HepG2 (cell line): ENCODE data around the gene ADAM20.

Experiments used
- BRCA1 ChIP-seq: sonication (generic); formaldehyde crosslinking; IDR thresholded peaks from 2 replicates; pipeline ENCODE4 v1.4.0; 2020; ENCODE audit warnings: missing genetic modification reagents
- EP300 ChIP-seq, 3 experiments: sonication (generic) in 1 of 3; formaldehyde crosslinking in 1 of 3; IDR thresholded peaks; 2 replicates each; pipeline versions ENCODE4 v1.5.1 to v1.6.1; 2011 to 2020; ENCODE audit warnings: low read depth in 2 of 3, low read length in 2 of 3, borderline replicate concordance in 1 of 3, improper control_type of control experiment in 1 of 3, mild to moderate bottlenecking in 1 of 3, missing genetic modification reagents in 1 of 3, moderate library complexity in 1 of 3
- ETV6 ChIP-seq: sonication (generic); formaldehyde crosslinking; conservative IDR thresholded peaks from 2 replicates; pipeline ENCODE4 v1.4.0; 2020; ENCODE audit warnings: missing genetic modification reagents
- FOXK1 ChIP-seq: sonication (generic); formaldehyde crosslinking; IDR thresholded peaks from 2 replicates; pipeline ENCODE4 v1.4.0; 2020; ENCODE audit warnings: low read depth, missing genetic modification reagents, borderline replicate concordance
- GABPA ChIP-seq, 2 experiments: IDR thresholded peaks; 2 replicates each; pipeline ENCODE4 v1.6.1; 2011 to 2016; ENCODE audit warnings: low read depth in 2 of 2, low read length in 1 of 2, missing biosample characterization in 1 of 2, missing genetic modification characterization in 1 of 2
- RAD21 ChIP-seq: fragments of 450-650 bp; formaldehyde crosslinking; IDR thresholded peaks from 2 replicates; pipeline ENCODE4 v1.5.0; 2020; ENCODE audit warnings: mild to moderate bottlenecking
- YEATS4 ChIP-seq: sonication (generic); formaldehyde crosslinking; IDR thresholded peaks from 2 replicates; pipeline ENCODE4 v1.4.0; 2020; ENCODE audit warnings: missing genetic modification reagents, borderline replicate concordance
- ZNF17 ChIP-seq: sonication (generic); formaldehyde crosslinking; IDR thresholded peaks from 2 replicates; pipeline ENCODE4 v1.5.0; 2020; ENCODE audit warnings: mild to moderate bottlenecking, missing genetic modification reagents
- ZNF431 ChIP-seq: sonication (generic); formaldehyde crosslinking; IDR thresholded peaks from 2 replicates; pipeline ENCODE4 v1.9.0; 2022; ENCODE audit warnings: missing genetic modification reagents, low read depth, mild to moderate bottlenecking, borderline replicate concordance
- TF ChIP-seq, protein P1 (sequence below): sonication (generic); formaldehyde crosslinking; IDR thresholded peaks from 2 replicates; pipeline ENCODE4 v1.4.0; 2020; ENCODE audit warnings: missing genetic modification reagents
- TF ChIP-seq, protein P2 (sequence below): IDR thresholded peaks from 2 replicates; pipeline ENCODE4 v1.6.1; 2012; ENCODE audit warnings: inconsistent platforms
- TF ChIP-seq, protein P3 (sequence below): sonication (generic); formaldehyde crosslinking; IDR thresholded peaks from 2 replicates; pipeline ENCODE4 v1.5.0; 2020; ENCODE audit warnings: mild to moderate bottlenecking, missing genetic modification reagents
- TF ChIP-seq, protein P4 (sequence below): sonication (generic); formaldehyde crosslinking; IDR thresholded peaks from 2 replicates; pipeline ENCODE4 v1.5.0; 2020; ENCODE audit warnings: mild to moderate bottlenecking, missing genetic modification reagents, moderate library complexity

DNA sequence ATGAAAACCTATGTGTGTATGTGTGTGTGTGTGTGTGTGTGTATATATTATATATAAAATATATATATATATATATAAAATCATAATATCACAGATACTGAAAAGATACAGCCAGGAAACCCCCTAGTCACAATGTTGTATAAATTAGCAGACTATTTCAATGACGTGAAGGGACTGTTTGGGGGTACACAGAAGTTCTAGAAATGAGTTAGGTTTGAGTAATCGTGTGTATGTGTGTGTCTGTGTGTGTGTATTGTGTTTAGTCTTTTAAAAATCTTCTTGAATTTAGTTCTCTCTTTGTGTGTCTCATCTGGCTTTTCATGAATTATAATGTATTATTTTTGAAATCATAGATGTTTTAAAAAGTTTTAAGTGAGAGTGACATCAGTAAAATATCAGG lies 61.0 kb downstream of the ADAM20 start:
- no peak for TF ChIP-seq EP300 (IDR thresholded peaks at IDR 0.05; ENCODE audit: low read depth in 2 of 2, low read length in 2 of 2)
- no peak for TF ChIP-seq EP300 (CRISPR knock-in tag; IDR thresholded peaks at IDR 0.05; ENCODE audit: borderline replicate concordance)
- TF ChIP-seq, protein P1, sequence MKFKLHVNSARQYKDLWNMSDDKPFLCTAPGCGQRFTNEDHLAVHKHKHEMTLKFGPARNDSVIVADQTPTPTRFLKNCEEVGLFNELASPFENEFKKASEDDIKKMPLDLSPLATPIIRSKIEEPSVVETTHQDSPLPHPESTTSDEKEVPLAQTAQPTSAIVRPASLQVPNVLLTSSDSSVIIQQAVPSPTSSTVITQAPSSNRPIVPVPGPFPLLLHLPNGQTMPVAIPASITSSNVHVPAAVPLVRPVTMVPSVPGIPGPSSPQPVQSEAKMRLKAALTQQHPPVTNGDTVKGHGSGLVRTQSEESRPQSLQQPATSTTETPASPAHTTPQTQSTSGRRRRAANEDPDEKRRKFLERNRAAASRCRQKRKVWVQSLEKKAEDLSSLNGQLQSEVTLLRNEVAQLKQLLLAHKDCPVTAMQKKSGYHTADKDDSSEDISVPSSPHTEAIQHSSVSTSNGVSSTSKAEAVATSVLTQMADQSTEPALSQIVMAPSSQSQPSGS (CRISPR knock-in tag), result no peak
- TF ChIP-seq ZNF17 (CRISPR knock-in tag), result no peak
- TF ChIP-seq, protein P2, sequence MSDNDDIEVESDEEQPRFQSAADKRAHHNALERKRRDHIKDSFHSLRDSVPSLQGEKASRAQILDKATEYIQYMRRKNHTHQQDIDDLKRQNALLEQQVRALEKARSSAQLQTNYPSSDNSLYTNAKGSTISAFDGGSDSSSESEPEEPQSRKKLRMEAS, result no peak
- no peak for TF ChIP-seq RAD21 (CRISPR knock-in tag)
- TF ChIP-seq FOXK1 (CRISPR knock-in tag), result no peak
- no peak for TF ChIP-seq BRCA1 (CRISPR knock-in tag)
- no peak for TF ChIP-seq ETV6 (CRISPR knock-in tag)
- no peak for TF ChIP-seq GABPA (IDR thresholded peaks at IDR 0.05; ENCODE audit: low read depth, low read length)
- no peak for TF ChIP-seq GABPA (CRISPR knock-in tag; IDR thresholded peaks at IDR 0.05; ENCODE audit: low read depth)
- TF ChIP-seq, protein P3, sequence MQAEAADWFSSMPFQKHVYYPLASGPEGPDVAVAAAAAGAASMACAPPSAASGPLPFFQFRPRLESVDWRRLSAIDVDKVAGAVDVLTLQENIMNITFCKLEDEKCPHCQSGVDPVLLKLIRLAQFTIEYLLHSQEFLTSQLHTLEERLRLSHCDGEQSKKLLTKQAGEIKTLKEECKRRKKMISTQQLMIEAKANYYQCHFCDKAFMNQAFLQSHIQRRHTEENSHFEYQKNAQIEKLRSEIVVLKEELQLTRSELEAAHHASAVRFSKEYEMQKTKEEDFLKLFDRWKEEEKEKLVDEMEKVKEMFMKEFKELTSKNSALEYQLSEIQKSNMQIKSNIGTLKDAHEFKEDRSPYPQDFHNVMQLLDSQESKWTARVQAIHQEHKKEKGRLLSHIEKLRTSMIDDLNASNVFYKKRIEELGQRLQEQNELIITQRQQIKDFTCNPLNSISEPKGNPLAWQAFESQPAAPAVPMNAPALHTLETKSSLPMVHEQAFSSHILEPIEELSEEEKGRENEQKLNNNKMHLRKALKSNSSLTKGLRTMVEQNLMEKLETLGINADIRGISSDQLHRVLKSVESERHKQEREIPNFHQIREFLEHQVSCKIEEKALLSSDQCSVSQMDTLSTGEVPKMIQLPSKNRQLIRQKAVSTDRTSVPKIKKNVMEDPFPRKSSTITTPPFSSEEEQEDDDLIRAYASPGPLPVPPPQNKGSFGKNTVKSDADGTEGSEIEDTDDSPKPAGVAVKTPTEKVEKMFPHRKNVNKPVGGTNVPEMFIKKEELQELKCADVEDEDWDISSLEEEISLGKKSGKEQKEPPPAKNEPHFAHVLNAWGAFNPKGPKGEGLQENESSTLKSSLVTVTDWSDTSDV (CRISPR knock-in tag), result no peak
- TF ChIP-seq, protein P4, sequence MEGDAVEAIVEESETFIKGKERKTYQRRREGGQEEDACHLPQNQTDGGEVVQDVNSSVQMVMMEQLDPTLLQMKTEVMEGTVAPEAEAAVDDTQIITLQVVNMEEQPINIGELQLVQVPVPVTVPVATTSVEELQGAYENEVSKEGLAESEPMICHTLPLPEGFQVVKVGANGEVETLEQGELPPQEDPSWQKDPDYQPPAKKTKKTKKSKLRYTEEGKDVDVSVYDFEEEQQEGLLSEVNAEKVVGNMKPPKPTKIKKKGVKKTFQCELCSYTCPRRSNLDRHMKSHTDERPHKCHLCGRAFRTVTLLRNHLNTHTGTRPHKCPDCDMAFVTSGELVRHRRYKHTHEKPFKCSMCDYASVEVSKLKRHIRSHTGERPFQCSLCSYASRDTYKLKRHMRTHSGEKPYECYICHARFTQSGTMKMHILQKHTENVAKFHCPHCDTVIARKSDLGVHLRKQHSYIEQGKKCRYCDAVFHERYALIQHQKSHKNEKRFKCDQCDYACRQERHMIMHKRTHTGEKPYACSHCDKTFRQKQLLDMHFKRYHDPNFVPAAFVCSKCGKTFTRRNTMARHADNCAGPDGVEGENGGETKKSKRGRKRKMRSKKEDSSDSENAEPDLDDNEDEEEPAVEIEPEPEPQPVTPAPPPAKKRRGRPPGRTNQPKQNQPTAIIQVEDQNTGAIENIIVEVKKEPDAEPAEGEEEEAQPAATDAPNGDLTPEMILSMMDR (CRISPR knock-in tag), result no peak
- TF ChIP-seq YEATS4 (CRISPR knock-in tag), result no peak
- TF ChIP-seq ZNF431 (CRISPR knock-in tag), result no peak
